Upper lobe of right lung (tissue), 1 donor: ENCODE measurements around the gene UCHL5. TPM values are rescaled to one million over a fixed set of nuclear protein-coding genes. Genes with fewer than 3 reads are reported as not detected.

Source experiments
- ATAC-seq: fragments of 200-7000 bp; cut with Tn5 transposase; one replicate; pipeline ENCODE4 v1.9.1; 2020; ENCODE audit warnings: mild to moderate bottlenecking, moderate library complexity
- DNase-seq: peaks from one replicate; pipeline ENCODE4 v3.0.0-alpha.2; 2020
- H3K27ac ChIP-seq: fragments of 200-600 bp; one replicate; pipeline ENCODE4 v1.8.0; 2022
- H3K27me3 ChIP-seq: fragments of 200-600 bp; one replicate; pipeline ENCODE4 v1.8.0; 2022; ENCODE audit warnings: mild to moderate bottlenecking
- H3K36me3 ChIP-seq: fragments of 200-600 bp; one replicate; pipeline ENCODE4 v1.8.0; 2022
- H3K4me1 ChIP-seq: fragments of 200-600 bp; one replicate; pipeline ENCODE4 v1.8.0; 2022
- H3K4me3 ChIP-seq: fragments of 200-600 bp; one replicate; pipeline ENCODE4 v1.8.0; 2022; ENCODE audit warnings: mild to moderate bottlenecking
- H3K9me3 ChIP-seq: fragments of 200-600 bp; one replicate; pipeline ENCODE4 v1.8.0; 2022
- CTCF ChIP-seq: fragments of 200-600 bp; IDR thresholded peaks from one replicate; pipeline ENCODE4 v1.8.0; 2022; ENCODE audit warnings: antibody characterized with exemption
- intact Hi-C: fragments of 100-400 bp; cut with DNase I; formaldehyde crosslinking; loops from one replicate; pipeline ENCODE4 v1.11.0; 2022
- total RNA-seq: library from RNA; stranded (reverse); fragmentation: NEBNext Ultra II Directional; extraction: Animal tissue kit (Norgen Biotek cat#: 25700); gene quantifications from one replicate; pipeline ENCODE4 v1.2.1, GENCODE V29; 2021
- donor health status: DM: no; HTN: yes; CAD: no; lungs with severe emphysema.

UCHL5 gene
- total RNA-seq, 1 donor from 2014 or later, result 23.8 TPM

DNA sequence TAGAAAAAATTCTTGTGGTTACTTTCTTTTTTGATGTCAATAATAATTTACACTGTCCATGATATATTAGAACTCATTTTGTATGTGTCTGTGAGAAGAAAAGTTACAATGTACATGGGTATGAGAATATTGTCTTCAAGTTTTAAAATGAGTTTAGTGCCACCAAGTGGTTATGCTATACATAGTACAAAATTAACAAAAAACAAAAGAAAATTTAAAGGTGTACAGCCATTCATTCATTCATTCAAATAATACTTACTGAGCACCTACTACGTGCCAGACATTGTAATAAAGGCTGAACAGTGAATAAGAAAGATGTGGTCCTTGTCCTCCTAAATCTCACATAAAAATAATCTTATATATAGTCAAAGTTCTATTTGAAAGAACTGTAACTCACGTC, 27.7 kb downstream of the UCHL5 start:
- DNase-seq, result no peak
- no peak overlapping the region for H3K27ac ChIP-seq
- H3K4me1 ChIP-seq, result no peaks in the 10 kb centered on the region
- H3K27me3 ChIP-seq, result no peaks in the 10 kb centered on the region
- no peak for ATAC-seq
- TF ChIP-seq CTCF, result peak; percentile 18
- intact Hi-C loops, result no loop called here
- no peak overlapping the region for H3K4me3 ChIP-seq
- H3K9me3 ChIP-seq, result no peaks in the 10 kb centered on the region
- H3K36me3 ChIP-seq, result peaks cover 28% of the 10 kb centered on the region

GRCh38 chr1:193030280-193030679, 28.9 kb downstream of the UCHL5 start:
- no peak for ATAC-seq
- Histone ChIP-seq H3K4me1 (no peaks in the 10 kb centered on the region), H3K4me3 (no peak overlapping the region), H3K27me3 (no peaks in the 10 kb centered on the region), H3K9me3 (no peaks in the 10 kb centered on the region), H3K36me3 (peaks cover 28% of the 10 kb centered on the region), H3K27ac (no peak overlapping the region)
- no peak for DNase-seq
- no peak for TF ChIP-seq CTCF
- intact Hi-C loops, result no loop called here

DNA sequence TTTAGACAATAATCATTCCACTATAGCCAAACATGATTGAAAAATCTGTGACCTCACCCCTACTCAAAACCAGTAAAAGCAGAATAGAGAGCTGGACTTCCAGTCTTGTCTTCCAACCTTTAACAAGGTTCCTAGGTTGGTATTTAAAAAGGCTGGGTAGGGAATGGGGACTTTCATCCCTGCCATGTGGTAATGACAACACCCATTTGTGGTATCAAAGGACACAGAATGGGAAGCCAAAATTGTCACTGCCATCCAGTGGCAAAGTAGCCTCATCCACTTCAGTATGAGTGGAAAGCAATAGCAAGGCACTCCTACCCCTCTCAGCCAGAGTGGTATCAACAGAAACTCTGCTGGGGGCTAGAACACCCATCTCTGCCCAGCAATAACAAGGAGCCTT, 33.9 kb downstream of the UCHL5 start:
- ATAC-seq, result no peak
- Histone ChIP-seq H3K9me3 (no peaks in the 10 kb centered on the region), H3K4me3 (no peak overlapping the region), H3K27me3 (no peaks in the 10 kb centered on the region), H3K27ac (no peak overlapping the region), H3K36me3 (peaks cover 35% of the 10 kb centered on the region), H3K4me1 (no peaks in the 10 kb centered on the region)
- intact Hi-C loops, result loop anchor here (10.0 kb wide), 1 partner anchor 550 kb away; no protein-coding TSS in a partner anchor
- DNase-seq, result no peak
- no peak for TF ChIP-seq CTCF

- Histone ChIP-seq H3K36me3 (peaks cover 6% of the 10 kb centered on the region), H3K4me1 (no peaks in the 10 kb centered on the region), H3K4me3 (no peak overlapping the region), H3K9me3 (no peaks in the 10 kb centered on the region), H3K27ac (no peak overlapping the region), H3K27me3 (no peaks in the 10 kb centered on the region)
- intact Hi-C loops, result loop anchor here (10.0 kb wide), 1 partner anchor 545 kb away; no protein-coding TSS in a partner anchor
- peak; percentile 53 for TF ChIP-seq CTCF
- ATAC-seq (peak; percentile 74), DNase-seq (no peak)
Observed at GRCh38 chr1:193019442-193020026, 39.6 kb downstream of the UCHL5 start.

- no peak overlapping the region for H3K4me3 ChIP-seq
- no peaks in the 10 kb centered on the region for H3K4me1 ChIP-seq
- no peaks in the 10 kb centered on the region for H3K36me3 ChIP-seq
- ATAC-seq (no peak), DNase-seq (no peak)
- H3K27ac ChIP-seq, result no peak overlapping the region
- no peak for TF ChIP-seq CTCF
- intact Hi-C loops, result no loop called here
- H3K27me3 ChIP-seq, result no peaks in the 10 kb centered on the region
- H3K9me3 ChIP-seq, result no peaks in the 10 kb centered on the region
Observed at GRCh38 chr1:193016788-193017187, 42.4 kb downstream of the UCHL5 start.

DNA sequence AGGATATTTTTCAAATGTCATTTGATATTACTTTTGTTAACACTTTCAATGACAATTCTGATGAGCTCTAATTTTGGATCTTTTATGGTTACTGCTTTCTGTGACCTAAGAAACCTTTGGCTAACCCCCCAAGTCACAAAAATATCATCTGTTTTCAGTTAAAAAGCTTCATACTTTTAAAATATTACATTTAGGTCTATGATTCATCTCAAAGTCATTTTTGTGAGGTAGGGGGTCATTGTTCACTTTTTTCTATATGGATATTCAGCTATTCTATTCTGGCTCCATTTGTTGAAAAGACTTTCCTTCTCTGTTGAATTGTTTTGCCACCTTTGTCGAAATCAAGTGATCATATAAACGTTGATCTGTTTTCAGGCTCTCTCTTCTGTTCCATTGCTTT, 44.8 kb downstream of the UCHL5 start:
- Histone ChIP-seq H3K4me3 (no peak overlapping the region), H3K4me1 (no peaks in the 10 kb centered on the region), H3K27me3 (no peaks in the 10 kb centered on the region), H3K27ac (no peak overlapping the region), H3K9me3 (no peaks in the 10 kb centered on the region), H3K36me3 (no peaks in the 10 kb centered on the region)
- DNase-seq, result no peak
- intact Hi-C loops, result no loop called here
- no peak for TF ChIP-seq CTCF
- ATAC-seq, result no peak
